ENCODE results near the gene KIF22. TPM values are rescaled to one million over a fixed set of nuclear protein-coding genes. Genes with fewer than 3 reads are reported as not detected.

Gene KIF22
- total and polyA plus RNA-seq, 9 of the 15 experiments (the other 6 are each of a cell fraction or from before 2014, with no cell fraction given) = 8.7 to 232 (median 131) TPM

DNA sequence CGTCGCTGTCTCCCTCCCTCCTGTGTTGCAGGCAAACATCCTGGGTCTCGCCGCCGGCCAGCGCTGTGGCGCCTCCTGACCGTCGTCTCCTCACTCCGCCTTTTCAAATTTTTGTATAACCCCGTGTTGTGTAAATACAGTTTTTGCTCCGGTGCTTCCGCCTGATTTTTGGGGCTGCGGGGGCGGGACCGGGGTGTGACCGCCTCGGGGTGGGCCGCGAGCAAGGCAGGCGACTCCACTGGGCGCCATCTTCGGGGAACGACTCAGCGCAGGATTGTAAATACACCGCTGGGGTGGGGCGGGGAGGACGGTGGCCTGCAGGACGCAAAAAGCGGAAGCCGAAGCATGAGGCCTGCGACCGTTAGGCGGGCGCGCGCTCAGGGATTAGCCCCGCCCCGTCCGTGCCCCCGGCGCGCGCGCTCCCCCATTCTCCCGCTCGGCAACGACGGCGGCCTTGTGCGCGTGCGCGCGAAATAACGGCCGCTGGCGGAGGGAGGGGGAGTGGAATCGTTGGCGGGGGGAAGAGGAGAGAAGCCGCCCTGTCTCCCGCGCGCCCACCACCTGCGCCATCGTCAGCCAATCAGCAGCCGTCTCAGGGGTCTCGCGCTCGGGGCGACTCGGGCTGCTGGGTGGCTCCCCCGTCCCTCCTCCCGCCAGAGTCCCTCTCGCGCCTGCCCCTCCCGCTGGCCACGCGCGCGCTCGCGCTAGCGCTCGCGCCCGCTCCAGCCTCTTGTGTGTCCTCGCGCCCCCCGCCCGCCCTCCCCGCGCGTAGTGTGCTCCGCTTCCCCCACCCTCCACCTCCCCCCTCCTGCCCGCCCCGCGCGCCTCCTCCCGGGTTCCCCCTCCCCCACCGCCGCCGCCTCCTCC, 14.9 kb downstream of the KIF22 start (continued):
- TF ChIP-seq SMC3 (conservative IDR thresholded peaks at IDR 0.05; ENCODE audit: insufficient read depth, low read depth, low read length) (no peak), FOXJ3 (CRISPR knock-in tag; IDR thresholded peaks at IDR 0.05) (no peak), SMARCE1 (IDR thresholded peaks at IDR 0.05) (0 out of 2 replicates have a peak, but pooled peaks have one; percentile 43), ZNF668 (CRISPR knock-in tag; IDR thresholded peaks at IDR 0.05) (0 out of 2 replicates have a peak, but pooled peaks have one; percentile 47), RAD51 (IDR thresholded peaks at IDR 0.05; ENCODE audit: borderline replicate concordance, low read depth) (no peak), NFATC3 (IDR thresholded peaks at IDR 0.05) (no peak), ZNF707 (CRISPR knock-in tag; conservative IDR thresholded peaks at IDR 0.05) (no peak), SOX6 (IDR thresholded peaks at IDR 0.05) (peak; percentile 73), RBM17 (IDR thresholded peaks at IDR 0.05; ENCODE audit: borderline replicate concordance, low read depth, low read length) (no peak), STAT6 (CRISPR knock-in tag; IDR thresholded peaks at IDR 0.05) (no peak), ATF4 (CRISPR knock-in tag; IDR thresholded peaks at IDR 0.05) (peak; percentile 43; the same call in 1 of the 2 replicates), HDAC6 (IDR thresholded peaks at IDR 0.05; ENCODE audit: low read depth, low read length) (no peak), ZZZ3 (IDR thresholded peaks at IDR 0.05) (no peak), E2F6 (IDR thresholded peaks at IDR 0.05; ENCODE audit: borderline replicate concordance in 1 of 2, extremely low read depth in 1 of 2, insufficient read depth in 1 of 2, insufficient read length in 1 of 2, low read depth in 1 of 2, low read length in 1 of 2, poor library complexity in 1 of 2, severe bottlenecking in 1 of 2) (peak; percentile 72 to 84), BRD4 (IDR thresholded peaks at IDR 0.05) (peak; percentile 73)
- TF ChIP-seq, protein P1, sequence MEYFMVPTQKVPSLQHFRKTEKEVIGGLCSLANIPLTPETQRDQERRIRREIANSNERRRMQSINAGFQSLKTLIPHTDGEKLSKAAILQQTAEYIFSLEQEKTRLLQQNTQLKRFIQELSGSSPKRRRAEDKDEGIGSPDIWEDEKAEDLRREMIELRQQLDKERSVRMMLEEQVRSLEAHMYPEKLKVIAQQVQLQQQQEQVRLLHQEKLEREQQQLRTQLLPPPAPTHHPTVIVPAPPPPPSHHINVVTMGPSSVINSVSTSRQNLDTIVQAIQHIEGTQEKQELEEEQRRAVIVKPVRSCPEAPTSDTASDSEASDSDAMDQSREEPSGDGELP (CRISPR knock-in tag; IDR thresholded peaks at IDR 0.05; ENCODE audit: borderline replicate concordance) = peak; percentile 91
- TF ChIP-seq, protein P2, sequence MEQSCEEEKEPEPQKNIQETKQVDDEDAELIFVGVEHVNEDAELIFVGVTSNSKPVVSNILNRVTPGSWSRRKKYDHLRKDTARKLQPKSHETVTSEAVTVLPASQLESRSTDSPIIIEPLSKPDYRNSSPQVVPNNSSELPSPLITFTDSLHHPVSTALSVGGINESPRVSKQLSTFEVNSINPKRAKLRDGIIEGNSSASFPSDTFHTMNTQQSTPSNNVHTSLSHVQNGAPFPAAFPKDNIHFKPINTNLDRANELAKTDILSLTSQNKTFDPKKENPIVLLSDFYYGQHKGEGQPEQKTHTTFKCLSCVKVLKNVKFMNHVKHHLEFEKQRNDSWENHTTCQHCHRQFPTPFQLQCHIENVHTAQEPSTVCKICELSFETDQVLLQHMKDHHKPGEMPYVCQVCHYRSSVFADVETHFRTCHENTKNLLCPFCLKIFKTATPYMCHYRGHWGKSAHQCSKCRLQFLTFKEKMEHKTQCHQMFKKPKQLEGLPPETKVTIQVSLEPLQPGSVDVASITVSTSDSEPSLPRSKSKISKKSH (CRISPR knock-in tag; IDR thresholded peaks at IDR 0.05) = no peak
- TF ChIP-seq, protein P3, sequence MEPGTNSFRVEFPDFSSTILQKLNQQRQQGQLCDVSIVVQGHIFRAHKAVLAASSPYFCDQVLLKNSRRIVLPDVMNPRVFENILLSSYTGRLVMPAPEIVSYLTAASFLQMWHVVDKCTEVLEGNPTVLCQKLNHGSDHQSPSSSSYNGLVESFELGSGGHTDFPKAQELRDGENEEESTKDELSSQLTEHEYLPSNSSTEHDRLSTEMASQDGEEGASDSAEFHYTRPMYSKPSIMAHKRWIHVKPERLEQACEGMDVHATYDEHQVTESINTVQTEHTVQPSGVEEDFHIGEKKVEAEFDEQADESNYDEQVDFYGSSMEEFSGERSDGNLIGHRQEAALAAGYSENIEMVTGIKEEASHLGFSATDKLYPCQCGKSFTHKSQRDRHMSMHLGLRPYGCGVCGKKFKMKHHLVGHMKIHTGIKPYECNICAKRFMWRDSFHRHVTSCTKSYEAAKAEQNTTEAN (CRISPR knock-in tag; IDR thresholded peaks at IDR 0.05) = no peak

Data from K562 (cell line).